WTC11 (cell line): ENCODE measurements around the gene PRRG2.

Experiments
- ATF1 ChIP-seq: sonication (generic); formaldehyde crosslinking; IDR thresholded peaks from 2 replicates; pipeline ENCODE4 v1.8.1; 2023; ENCODE audit warnings: mild to moderate bottlenecking, moderate library complexity, missing genetic modification reagents
- IRF2 ChIP-seq: sonication (generic); formaldehyde crosslinking; IDR thresholded peaks from 2 replicates; pipeline ENCODE4 v1.8.0; 2022; ENCODE audit warnings: low read depth, missing genetic modification reagents, borderline replicate concordance
- KAT7 ChIP-seq: sonication (generic); formaldehyde crosslinking; IDR thresholded peaks from 2 replicates; pipeline ENCODE4 v1.8.1; 2023; ENCODE audit warnings: missing genetic modification reagents, mild to moderate bottlenecking, borderline replicate concordance
- TEAD4 ChIP-seq: sonication (generic); formaldehyde crosslinking; IDR thresholded peaks from 2 replicates; pipeline ENCODE4 v1.8.0; 2022; ENCODE audit warnings: mild to moderate bottlenecking, missing genetic modification reagents
- ZNF396 ChIP-seq: fragments of 250-450 bp; sonication (Bioruptor Pico); IDR thresholded peaks from 2 replicates; pipeline ENCODE4 v1.8.0; 2021; ENCODE audit warnings: mild to moderate bottlenecking, moderate library complexity, borderline replicate concordance
- TF ChIP-seq, protein P1 (sequence below): fragments of 250-450 bp; sonication (Bioruptor Pico); IDR thresholded peaks from 2 replicates; pipeline ENCODE4 v1.9.0; 2021; ENCODE audit warnings: mild to moderate bottlenecking
- TF ChIP-seq, protein P2 (sequence below): sonication (generic); formaldehyde crosslinking; conservative IDR thresholded peaks from 2 replicates; pipeline ENCODE4 v1.8.1; 2022; ENCODE audit warnings: mild to moderate bottlenecking, missing genetic modification reagents
- TF ChIP-seq, protein P3 (sequence below): fragments of 200-600 bp; IDR thresholded peaks from 2 replicates; pipeline ENCODE4 v1.8.0; 2022; ENCODE audit warnings: antibody characterized with exemption
- TF ChIP-seq, protein P4 (sequence below): sonication (generic); formaldehyde crosslinking; IDR thresholded peaks from 2 replicates; pipeline ENCODE4 v1.8.1; 2023; ENCODE audit warnings: mild to moderate bottlenecking, missing genetic modification reagents

DNA sequence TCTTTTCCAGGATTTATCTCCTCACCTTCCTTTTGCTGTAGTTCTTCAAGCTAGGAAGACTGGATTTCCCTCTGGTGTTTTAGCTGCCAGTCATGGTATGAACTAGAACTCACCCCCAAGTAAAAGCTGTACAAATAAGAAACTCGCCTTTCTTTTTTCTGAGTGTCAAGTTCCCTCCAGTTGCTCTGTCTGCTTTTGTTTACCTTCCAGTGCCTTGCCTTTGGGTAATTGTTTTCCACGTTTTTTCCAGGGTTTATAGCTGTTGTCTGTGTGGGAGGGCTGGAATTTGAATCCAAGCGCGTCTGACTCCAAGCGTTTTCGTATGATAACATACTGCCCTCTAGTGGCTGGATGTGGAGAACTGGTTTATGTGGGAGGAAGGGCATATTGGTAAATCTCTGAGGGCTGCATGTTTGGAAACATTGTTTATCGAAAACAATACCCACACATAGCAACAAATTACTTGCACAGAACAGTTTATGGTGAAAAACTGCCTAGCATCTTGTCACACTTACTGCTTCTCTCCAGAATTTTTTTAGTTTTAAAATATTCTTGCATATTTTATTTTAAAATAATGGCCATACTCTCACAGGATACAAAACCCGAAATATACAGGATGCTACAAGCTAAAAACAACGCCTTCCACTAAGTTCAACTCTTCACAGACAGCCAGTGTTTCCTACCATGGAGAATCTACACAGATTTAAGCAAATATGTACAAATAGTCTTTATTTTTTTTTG lies 34.1 kb upstream of the PRRG2 start:
- TF ChIP-seq KAT7 (CRISPR knock-in tag) (no peak), ZNF396 (CRISPR knock-in tag) (no peak), TEAD4 (CRISPR knock-in tag) (no peak), IRF2 (no peak), ATF1 (CRISPR knock-in tag) (no peak)
- TF ChIP-seq, protein P1, sequence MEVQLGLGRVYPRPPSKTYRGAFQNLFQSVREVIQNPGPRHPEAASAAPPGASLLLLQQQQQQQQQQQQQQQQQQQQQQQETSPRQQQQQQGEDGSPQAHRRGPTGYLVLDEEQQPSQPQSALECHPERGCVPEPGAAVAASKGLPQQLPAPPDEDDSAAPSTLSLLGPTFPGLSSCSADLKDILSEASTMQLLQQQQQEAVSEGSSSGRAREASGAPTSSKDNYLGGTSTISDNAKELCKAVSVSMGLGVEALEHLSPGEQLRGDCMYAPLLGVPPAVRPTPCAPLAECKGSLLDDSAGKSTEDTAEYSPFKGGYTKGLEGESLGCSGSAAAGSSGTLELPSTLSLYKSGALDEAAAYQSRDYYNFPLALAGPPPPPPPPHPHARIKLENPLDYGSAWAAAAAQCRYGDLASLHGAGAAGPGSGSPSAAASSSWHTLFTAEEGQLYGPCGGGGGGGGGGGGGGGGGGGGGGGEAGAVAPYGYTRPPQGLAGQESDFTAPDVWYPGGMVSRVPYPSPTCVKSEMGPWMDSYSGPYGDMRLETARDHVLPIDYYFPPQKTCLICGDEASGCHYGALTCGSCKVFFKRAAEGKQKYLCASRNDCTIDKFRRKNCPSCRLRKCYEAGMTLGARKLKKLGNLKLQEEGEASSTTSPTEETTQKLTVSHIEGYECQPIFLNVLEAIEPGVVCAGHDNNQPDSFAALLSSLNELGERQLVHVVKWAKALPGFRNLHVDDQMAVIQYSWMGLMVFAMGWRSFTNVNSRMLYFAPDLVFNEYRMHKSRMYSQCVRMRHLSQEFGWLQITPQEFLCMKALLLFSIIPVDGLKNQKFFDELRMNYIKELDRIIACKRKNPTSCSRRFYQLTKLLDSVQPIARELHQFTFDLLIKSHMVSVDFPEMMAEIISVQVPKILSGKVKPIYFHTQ = no peak
- TF ChIP-seq, protein P2, sequence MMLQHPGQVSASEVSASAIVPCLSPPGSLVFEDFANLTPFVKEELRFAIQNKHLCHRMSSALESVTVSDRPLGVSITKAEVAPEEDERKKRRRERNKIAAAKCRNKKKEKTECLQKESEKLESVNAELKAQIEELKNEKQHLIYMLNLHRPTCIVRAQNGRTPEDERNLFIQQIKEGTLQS (CRISPR knock-in tag) = no peak
- TF ChIP-seq, protein P3, sequence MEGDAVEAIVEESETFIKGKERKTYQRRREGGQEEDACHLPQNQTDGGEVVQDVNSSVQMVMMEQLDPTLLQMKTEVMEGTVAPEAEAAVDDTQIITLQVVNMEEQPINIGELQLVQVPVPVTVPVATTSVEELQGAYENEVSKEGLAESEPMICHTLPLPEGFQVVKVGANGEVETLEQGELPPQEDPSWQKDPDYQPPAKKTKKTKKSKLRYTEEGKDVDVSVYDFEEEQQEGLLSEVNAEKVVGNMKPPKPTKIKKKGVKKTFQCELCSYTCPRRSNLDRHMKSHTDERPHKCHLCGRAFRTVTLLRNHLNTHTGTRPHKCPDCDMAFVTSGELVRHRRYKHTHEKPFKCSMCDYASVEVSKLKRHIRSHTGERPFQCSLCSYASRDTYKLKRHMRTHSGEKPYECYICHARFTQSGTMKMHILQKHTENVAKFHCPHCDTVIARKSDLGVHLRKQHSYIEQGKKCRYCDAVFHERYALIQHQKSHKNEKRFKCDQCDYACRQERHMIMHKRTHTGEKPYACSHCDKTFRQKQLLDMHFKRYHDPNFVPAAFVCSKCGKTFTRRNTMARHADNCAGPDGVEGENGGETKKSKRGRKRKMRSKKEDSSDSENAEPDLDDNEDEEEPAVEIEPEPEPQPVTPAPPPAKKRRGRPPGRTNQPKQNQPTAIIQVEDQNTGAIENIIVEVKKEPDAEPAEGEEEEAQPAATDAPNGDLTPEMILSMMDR = peak; percentile 72
- TF ChIP-seq, protein P4, sequence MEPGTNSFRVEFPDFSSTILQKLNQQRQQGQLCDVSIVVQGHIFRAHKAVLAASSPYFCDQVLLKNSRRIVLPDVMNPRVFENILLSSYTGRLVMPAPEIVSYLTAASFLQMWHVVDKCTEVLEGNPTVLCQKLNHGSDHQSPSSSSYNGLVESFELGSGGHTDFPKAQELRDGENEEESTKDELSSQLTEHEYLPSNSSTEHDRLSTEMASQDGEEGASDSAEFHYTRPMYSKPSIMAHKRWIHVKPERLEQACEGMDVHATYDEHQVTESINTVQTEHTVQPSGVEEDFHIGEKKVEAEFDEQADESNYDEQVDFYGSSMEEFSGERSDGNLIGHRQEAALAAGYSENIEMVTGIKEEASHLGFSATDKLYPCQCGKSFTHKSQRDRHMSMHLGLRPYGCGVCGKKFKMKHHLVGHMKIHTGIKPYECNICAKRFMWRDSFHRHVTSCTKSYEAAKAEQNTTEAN (CRISPR knock-in tag) = no peak
